HepG2 (cell line): ENCODE results near the gene MYCBPAP. TPM values are rescaled to one million over a fixed set of nuclear protein-coding genes. Genes with fewer than 3 reads are reported as not detected.

ENCODE experiments used
- ARID4A ChIP-seq: sonication (generic); formaldehyde crosslinking; IDR thresholded peaks from 2 replicates; pipeline ENCODE4 v1.5.0; 2020; ENCODE audit warnings: mild to moderate bottlenecking, missing genetic modification reagents, borderline replicate concordance
- ASH2L ChIP-seq: fragments of 300-600, 200-600 bp; sonication (generic); IDR thresholded peaks from 2 replicates; pipeline ENCODE4 v1.7.0; 2017; ENCODE audit warnings: low read depth, mild to moderate bottlenecking, moderate library complexity, mixed read lengths, low read length; ENCODE audit not compliant: insufficient read length
- CAMTA2 ChIP-seq: sonication (generic); formaldehyde crosslinking; IDR thresholded peaks from 2 replicates; pipeline ENCODE4 v1.4.0; 2020; ENCODE audit warnings: mild to moderate bottlenecking, missing genetic modification reagents, borderline replicate concordance
- CSRNP2 ChIP-seq: sonication (generic); formaldehyde crosslinking; conservative IDR thresholded peaks from 2 replicates; pipeline ENCODE4 v1.8.0; 2022; ENCODE audit warnings: low read depth, missing genetic modification reagents
- KDM6A ChIP-seq: IDR thresholded peaks from 2 replicates; pipeline ENCODE4 v1.6.1; 2016; ENCODE audit warnings: low read depth
- KLF11 ChIP-seq: IDR thresholded peaks from 2 replicates; pipeline ENCODE4 v1.6.1; 2016; ENCODE audit warnings: missing compliant biosample characterization
- KLF12 ChIP-seq: sonication (generic); formaldehyde crosslinking; IDR thresholded peaks from 2 replicates; pipeline ENCODE4 v1.4.0; 2020; ENCODE audit warnings: missing genetic modification reagents, borderline replicate concordance
- MED1 ChIP-seq: sonication (generic); formaldehyde crosslinking; IDR thresholded peaks from 2 replicates; pipeline ENCODE4 v1.4.0; 2020; ENCODE audit warnings: missing genetic modification reagents
- MED13 ChIP-seq: sonication (generic); formaldehyde crosslinking; IDR thresholded peaks from 2 replicates; pipeline ENCODE4 v1.5.0; 2020; ENCODE audit warnings: missing genetic modification reagents
- MIER2 ChIP-seq: IDR thresholded peaks from 2 replicates; pipeline ENCODE4 v1.6.1; 2016; ENCODE audit warnings: missing biosample characterization, missing genetic modification reagents
- REXO4 ChIP-seq: sonication (generic); formaldehyde crosslinking; IDR thresholded peaks from 2 replicates; pipeline ENCODE4 v1.8.0; 2022; ENCODE audit warnings: missing genetic modification reagents, mild to moderate bottlenecking, borderline replicate concordance
- SOX13 ChIP-seq, 3 experiments: fragments of 450-650 bp in 1 of 3; sonication (generic) in 1 of 3; formaldehyde crosslinking in 1 of 3; IDR thresholded peaks in 2 of 3; conservative IDR thresholded peaks in 1 of 3; 2 replicates each; pipeline versions ENCODE4 v1.5.0 to v1.6.1; 2016 to 2020; ENCODE audit warnings: antibody characterized with exemption in 1 of 3, mild to moderate bottlenecking in 1 of 3, missing compliant biosample characterization in 1 of 3, missing genetic modification reagents in 1 of 3, moderate library complexity in 1 of 3
- TOPORS ChIP-seq: sonication (generic); formaldehyde crosslinking; IDR thresholded peaks from 2 replicates; pipeline ENCODE4 v1.8.0; 2023; ENCODE audit warnings: mild to moderate bottlenecking, missing genetic modification reagents
- ZNF577 ChIP-seq: sonication (generic); formaldehyde crosslinking; IDR thresholded peaks from 2 replicates; pipeline ENCODE4 v1.4.0; 2020; ENCODE audit warnings: mild to moderate bottlenecking, low read depth, missing genetic modification reagents, borderline replicate concordance
- ZNF749 ChIP-seq: sonication (generic); formaldehyde crosslinking; IDR thresholded peaks from 2 replicates; pipeline ENCODE4 v1.8.0; 2022; ENCODE audit warnings: mild to moderate bottlenecking, missing genetic modification reagents, moderate library complexity, borderline replicate concordance
- ZNF816 ChIP-seq: sonication (generic); formaldehyde crosslinking; IDR thresholded peaks from 2 replicates; pipeline ENCODE4 v1.8.0; 2022; ENCODE audit warnings: missing genetic modification reagents, mild to moderate bottlenecking, borderline replicate concordance
- polyA plus RNA-seq, 8 experiments: library from polyadenylated mRNA; depleted of rRNA in 3 of 8; stranded (reverse) in 7 of 8; unstranded in 1 of 8; fragments of >200 nt; fragmentation: Illumina TruSeq in 4 of 8; extraction: Trizol in 4 of 8; gene quantifications; 2 replicates each; pipeline versions ENCODE4 v1.2.1 to v1.2.3, GENCODE V29; 2011 to 2016; ENCODE audit warnings: low read depth in 4 of 8, missing spikeins in 1 of 8, mixed read lengths in 1 of 8; ENCODE audit not compliant: insufficient read depth in 1 of 8
- total RNA-seq, 5 experiments: library from RNA; depleted of rRNA; stranded (reverse); fragments of >200 nt; fragmentation: Illumina TruSeq; extraction: Trizol; gene quantifications; 2 replicates each; pipeline ENCODE4 v1.2.3, GENCODE V29; 2016; ENCODE audit warnings: low read depth in 1 of 5
- TF ChIP-seq, protein P1 (sequence below): sonication (generic); formaldehyde crosslinking; IDR thresholded peaks from 2 replicates; pipeline ENCODE4 v1.5.0; 2020; ENCODE audit warnings: missing genetic modification reagents
- TF ChIP-seq, protein P2 (sequence below): sonication (generic); formaldehyde crosslinking; conservative IDR thresholded peaks from 2 replicates; pipeline ENCODE4 v1.8.1; 2023; ENCODE audit warnings: missing genetic modification reagents
- TF ChIP-seq, protein P3 (sequence below): sonication (generic); formaldehyde crosslinking; IDR thresholded peaks from 2 replicates; pipeline ENCODE4 v1.4.0; 2020; ENCODE audit warnings: missing genetic modification reagents

The MYCBPAP gene
- total and polyA plus RNA-seq, 2 of the 13 experiments (the other 11 are each of a cell fraction or from before 2014, with no cell fraction given), result 0.22 to 0.24 TPM

GRCh38 chr17:50479522-50480141 lies 28.6 kb upstream of the MYCBPAP start (continued):
- TF ChIP-seq CSRNP2 (CRISPR knock-in tag) (no peak), KLF12 (CRISPR knock-in tag) (no peak), KDM6A (no peak), ASH2L (no peak), TOPORS (CRISPR knock-in tag) (no peak), MED13 (no peak), SOX13 (IDR thresholded peaks at IDR 0.05) (no peak), SOX13 (CRISPR knock-in tag; conservative IDR thresholded peaks at IDR 0.05 in 1 of 2, IDR thresholded peaks at IDR 0.05 in 1 of 2) (peak in 1 of 2 experiments; percentile 49; a peak in 1 of 4 replicates), CAMTA2 (CRISPR knock-in tag) (no peak), ZNF749 (CRISPR knock-in tag) (no peak), REXO4 (CRISPR knock-in tag) (no peak), KLF11 (CRISPR knock-in tag) (peak; percentile 71; the same call in 1 of the 2 replicates), MIER2 (no peak), MED1 (CRISPR knock-in tag) (no peak), ZNF577 (CRISPR knock-in tag) (no peak), ARID4A (CRISPR knock-in tag) (no peak; the same call in 1 of the 2 replicates), ZNF816 (CRISPR knock-in tag) (no peak)
- TF ChIP-seq, protein P1, sequence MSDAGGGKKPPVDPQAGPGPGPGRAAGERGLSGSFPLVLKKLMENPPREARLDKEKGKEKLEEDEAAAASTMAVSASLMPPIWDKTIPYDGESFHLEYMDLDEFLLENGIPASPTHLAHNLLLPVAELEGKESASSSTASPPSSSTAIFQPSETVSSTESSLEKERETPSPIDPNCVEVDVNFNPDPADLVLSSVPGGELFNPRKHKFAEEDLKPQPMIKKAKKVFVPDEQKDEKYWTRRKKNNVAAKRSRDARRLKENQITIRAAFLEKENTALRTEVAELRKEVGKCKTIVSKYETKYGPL (CRISPR knock-in tag), result no peak
- TF ChIP-seq, protein P2, sequence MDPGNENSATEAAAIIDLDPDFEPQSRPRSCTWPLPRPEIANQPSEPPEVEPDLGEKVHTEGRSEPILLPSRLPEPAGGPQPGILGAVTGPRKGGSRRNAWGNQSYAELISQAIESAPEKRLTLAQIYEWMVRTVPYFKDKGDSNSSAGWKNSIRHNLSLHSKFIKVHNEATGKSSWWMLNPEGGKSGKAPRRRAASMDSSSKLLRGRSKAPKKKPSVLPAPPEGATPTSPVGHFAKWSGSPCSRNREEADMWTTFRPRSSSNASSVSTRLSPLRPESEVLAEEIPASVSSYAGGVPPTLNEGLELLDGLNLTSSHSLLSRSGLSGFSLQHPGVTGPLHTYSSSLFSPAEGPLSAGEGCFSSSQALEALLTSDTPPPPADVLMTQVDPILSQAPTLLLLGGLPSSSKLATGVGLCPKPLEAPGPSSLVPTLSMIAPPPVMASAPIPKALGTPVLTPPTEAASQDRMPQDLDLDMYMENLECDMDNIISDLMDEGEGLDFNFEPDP (CRISPR knock-in tag), result no peak
- TF ChIP-seq, protein P3, sequence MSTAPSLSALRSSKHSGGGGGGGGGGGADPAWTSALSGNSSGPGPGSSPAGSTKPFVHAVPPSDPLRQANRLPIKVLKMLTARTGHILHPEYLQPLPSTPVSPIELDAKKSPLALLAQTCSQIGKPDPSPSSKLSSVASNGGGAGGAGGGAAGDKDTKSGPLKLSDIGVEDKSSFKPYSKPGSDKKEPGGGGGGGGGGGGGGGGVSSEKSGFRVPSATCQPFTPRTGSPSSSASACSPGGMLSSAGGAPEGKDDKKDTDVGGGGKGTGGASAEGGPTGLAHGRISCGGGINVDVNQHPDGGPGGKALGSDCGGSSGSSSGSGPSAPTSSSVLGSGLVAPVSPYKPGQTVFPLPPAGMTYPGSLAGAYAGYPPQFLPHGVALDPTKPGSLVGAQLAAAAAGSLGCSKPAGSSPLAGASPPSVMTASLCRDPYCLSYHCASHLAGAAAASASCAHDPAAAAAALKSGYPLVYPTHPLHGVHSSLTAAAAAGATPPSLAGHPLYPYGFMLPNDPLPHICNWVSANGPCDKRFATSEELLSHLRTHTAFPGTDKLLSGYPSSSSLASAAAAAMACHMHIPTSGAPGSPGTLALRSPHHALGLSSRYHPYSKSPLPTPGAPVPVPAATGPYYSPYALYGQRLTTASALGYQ (CRISPR knock-in tag), result no peak
